Right lobe of liver (tissue), 4 donors: ENCODE results near the gene RTF1.

Experiments
- CTCF ChIP-seq, 4 donors: fragments of 200-600 bp in 3 of 4; fragments of 450-650 bp in 1 of 4; IDR thresholded peaks; one replicate each; pipeline versions ENCODE4 v1.5.1 to v1.8.0; 2016 to 2022; ENCODE audit warnings: antibody characterized with exemption in 4 of 4, mild to moderate bottlenecking in 2 of 4
- POLR2A ChIP-seq: fragments of 450-650 bp; IDR thresholded peaks from one replicate; pipeline ENCODE4 v1.6.1; 2017; ENCODE audit warnings: antibody characterized with exemption, mild to moderate bottlenecking
- donor health status: DM: no; HTN: no; CAD: no.
- donor health status: DM: no; HTN: no; CAD: no.
- donor health status: DM: no; HTN: yes; CAD: no.

- TF ChIP-seq CTCF (IDR thresholded peaks at IDR 0.05) (no peak), POLR2A (no peak)
These were observed 5.5 kb upstream of the RTF1 start for GRCh38 chr15:41411441-41411840.
